Epidermal melanocyte (primary cell): ENCODE data around the gene ACO1.

Source experiments
- DNase-seq: peaks from one replicate; pipeline ENCODE4 v3.0.0; 2011; ENCODE audit warnings: low spot score; ENCODE audit not compliant: insufficient read length

The ACO1 gene

DNA sequence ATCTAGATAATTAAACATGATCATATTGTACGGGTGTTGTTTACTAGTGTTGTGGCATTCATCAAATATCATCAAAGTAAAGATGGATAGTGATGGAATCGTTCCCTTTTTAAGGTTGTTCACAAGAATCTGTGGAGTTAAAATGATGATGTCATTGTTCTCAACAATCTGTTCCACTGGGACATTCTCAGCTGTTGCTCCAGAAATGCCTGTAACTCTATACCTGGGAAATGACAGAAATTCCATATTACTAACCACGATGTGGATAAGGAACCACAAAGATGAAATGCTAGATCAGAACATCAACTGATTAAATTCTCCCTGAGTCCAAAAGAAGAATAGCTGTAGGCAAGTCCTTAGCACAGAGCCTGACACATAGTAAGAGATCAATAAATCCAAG is 103.5 kb downstream of the ACO1 start:
- no peak for DNase-seq

DNA sequence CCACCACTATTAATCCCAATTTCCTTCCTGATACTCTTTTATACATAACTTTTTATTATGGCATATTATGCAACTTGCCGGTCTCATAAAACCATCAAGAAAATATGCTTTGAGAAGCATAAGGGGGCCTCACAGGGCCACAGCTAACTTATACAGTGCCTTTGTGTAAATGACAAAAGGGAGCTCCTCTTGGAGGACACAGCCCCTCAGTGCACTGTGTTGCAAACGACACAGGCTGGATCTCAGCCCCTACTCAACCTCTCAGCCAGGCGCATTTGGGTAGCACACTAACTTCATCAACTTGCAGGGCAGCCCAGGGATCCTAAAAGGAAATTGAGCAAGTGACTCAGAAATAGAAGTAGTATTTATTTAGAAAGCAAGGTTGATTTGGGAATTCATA is 106.2 kb downstream of the ACO1 start:
- DNase-seq: no peak

DNA sequence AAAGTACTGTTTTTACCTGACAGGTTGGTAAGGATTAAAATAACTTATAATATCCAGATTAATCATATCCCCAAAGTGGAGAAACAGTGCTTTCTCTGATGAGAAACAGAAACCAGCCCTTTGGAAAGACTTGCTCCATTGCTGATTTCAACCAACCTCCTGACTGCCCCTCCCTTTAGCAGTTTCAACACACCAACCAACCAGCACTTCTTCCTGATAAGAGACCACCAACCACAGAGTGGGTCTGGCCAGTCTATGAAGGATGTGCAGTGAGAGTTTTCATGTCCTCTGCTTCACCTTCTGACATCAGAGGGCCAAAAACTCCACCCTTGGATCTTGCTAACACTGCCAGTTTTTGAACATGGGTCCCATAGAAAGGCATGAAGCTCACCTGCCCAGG is 113.5 kb downstream of the ACO1 start:
- no peak for DNase-seq

DNA sequence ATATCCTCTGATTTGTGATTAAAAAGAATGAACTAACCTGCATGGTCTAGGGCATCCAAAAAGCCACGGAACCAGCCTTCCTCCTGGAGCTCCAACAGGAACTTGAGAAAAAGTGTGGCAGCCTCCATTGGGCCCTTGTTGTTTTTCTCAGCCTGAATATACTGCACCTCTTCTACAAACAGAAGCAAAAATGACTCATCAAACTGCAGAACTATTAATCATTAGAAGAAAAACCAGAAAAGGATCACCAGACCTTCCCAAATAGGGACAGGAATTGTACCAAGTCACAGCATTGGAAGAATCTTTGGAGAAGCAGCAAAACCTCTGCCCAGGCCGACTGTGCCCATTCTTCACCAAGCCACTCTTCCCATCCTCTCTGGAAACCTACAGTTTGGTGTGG is 116.3 kb downstream of the ACO1 start:
- no peak for DNase-seq

DNA sequence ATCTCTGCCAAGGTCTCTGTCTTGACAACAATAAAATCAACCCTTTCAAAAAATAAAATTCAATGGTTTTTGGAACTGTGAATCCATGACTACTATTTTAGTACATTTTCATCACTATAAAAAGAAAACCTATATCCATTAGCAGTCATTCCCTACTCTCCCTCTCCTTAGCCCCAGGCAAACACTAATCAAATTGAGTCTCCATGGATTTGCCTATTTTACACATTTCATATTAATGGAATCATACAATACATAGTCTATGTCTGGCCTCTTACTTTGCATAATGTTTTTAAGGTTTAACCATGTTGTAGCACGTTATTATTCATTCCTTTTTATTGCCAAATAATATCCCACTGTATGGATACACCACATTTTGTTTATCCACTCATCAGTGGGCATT is 117.4 kb downstream of the ACO1 start:
- DNase-seq: no peak

DNA sequence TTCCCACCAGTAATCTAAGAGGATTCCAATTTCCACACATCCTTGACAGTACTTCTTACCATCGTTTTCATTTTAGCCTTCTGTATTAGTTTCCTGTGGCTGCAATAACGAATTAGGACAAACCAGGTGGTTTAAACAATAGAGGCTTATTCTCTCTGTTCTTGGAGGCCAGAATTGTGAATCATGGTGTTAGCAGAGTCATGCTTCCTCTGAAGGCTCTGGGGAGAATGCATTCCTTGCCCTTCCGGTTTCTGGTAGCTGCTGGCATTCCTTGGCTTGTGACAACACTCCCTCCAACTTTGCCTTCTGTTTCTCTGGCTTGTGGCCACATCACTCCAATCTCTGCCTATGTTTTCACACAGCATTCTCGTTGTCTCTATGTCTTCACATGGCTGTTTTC is 118.0 kb downstream of the ACO1 start:
- DNase-seq: no peak

DNA sequence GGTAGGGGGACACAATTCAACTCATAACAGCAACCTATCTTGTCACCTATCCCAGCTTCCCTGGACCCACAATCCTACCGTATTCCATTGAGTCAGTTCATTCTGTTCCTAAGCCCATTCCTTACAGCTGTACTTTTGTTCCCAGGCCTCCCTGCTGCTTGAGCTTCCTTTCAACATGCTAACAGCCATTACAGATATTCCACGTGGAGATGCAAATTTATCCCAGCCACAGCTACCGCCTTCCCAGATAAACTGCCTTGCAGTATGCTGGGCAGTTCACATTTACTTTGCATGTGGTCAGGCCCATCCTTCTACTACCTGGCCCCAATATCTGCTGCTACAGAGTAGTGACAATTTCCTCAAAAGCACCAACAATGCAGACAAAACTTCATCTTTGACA is 118.6 kb downstream of the ACO1 start:
- no peak for DNase-seq
